ENCODE measurements around the gene PROKR2. TPM values are rescaled to one million over a fixed set of nuclear protein-coding genes. Genes with fewer than 3 reads are reported as not detected.

The PROKR2 gene
- not detected for total RNA-seq
- long read RNA-seq = 0 reads

GRCh38 chr20:5316188-5317158 is at the start of gene PROKR2:
Gene PROKR2 (minus strand): TSS chr20:5316954. CDS start chr20:5314369, 2,585 bp downstream.
- peak within 1 kb of the TSS; percentile 6 for H3K4me3 ChIP-seq
- peak; percentile 19 to 38 for ATAC-seq
- peaks cover 51% of the 10 kb centered on the region for H3K27me3 ChIP-seq (ENCODE audit: low read depth)
- DNase-seq = peak; percentile 42
- H3K27ac ChIP-seq = no peak within 1 kb of the TSS
- TF ChIP-seq, protein P1, sequence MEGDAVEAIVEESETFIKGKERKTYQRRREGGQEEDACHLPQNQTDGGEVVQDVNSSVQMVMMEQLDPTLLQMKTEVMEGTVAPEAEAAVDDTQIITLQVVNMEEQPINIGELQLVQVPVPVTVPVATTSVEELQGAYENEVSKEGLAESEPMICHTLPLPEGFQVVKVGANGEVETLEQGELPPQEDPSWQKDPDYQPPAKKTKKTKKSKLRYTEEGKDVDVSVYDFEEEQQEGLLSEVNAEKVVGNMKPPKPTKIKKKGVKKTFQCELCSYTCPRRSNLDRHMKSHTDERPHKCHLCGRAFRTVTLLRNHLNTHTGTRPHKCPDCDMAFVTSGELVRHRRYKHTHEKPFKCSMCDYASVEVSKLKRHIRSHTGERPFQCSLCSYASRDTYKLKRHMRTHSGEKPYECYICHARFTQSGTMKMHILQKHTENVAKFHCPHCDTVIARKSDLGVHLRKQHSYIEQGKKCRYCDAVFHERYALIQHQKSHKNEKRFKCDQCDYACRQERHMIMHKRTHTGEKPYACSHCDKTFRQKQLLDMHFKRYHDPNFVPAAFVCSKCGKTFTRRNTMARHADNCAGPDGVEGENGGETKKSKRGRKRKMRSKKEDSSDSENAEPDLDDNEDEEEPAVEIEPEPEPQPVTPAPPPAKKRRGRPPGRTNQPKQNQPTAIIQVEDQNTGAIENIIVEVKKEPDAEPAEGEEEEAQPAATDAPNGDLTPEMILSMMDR (IDR thresholded peaks at IDR 0.05) = no peak
- no peaks in the 10 kb centered on the region for H3K4me1 ChIP-seq
- H3K36me3 ChIP-seq = no peaks in the 10 kb centered on the region
- intact Hi-C loops (cut with DNase I) = no loop called here
- no peaks in the 10 kb centered on the region for H3K9me3 ChIP-seq

GRCh38 chr20:5364997-5365597 is 48.3 kb upstream of the PROKR2 start:
- Histone ChIP-seq H3K4me1 (no peaks in the 10 kb centered on the region), H3K27me3 (ENCODE audit: low read depth) (peaks cover 4% of the 10 kb centered on the region), H3K4me3 (no peak overlapping the region), H3K27ac (no peak overlapping the region), H3K36me3 (no peaks in the 10 kb centered on the region), H3K9me3 (no peaks in the 10 kb centered on the region)
- DNase-seq = no peak
- no peak for ATAC-seq
- intact Hi-C loops (cut with DNase I) = no loop called here
- TF ChIP-seq, protein P1 (IDR thresholded peaks at IDR 0.05) = no peak

- Histone ChIP-seq H3K9me3 (no peaks in the 10 kb centered on the region), H3K4me1 (no peaks in the 10 kb centered on the region), H3K4me3 (no peak overlapping the region), H3K36me3 (no peaks in the 10 kb centered on the region), H3K27ac (no peak overlapping the region), H3K27me3 (ENCODE audit: low read depth) (peaks cover 4% of the 10 kb centered on the region)
- ATAC-seq = no peak
- intact Hi-C loops (cut with DNase I) = no loop called here
- no peak for DNase-seq
- TF ChIP-seq, protein P1 (IDR thresholded peaks at IDR 0.05) = no peak
These were observed 47.5 kb upstream of the PROKR2 start for GRCh38 chr20:5364136-5364821.

DNA sequence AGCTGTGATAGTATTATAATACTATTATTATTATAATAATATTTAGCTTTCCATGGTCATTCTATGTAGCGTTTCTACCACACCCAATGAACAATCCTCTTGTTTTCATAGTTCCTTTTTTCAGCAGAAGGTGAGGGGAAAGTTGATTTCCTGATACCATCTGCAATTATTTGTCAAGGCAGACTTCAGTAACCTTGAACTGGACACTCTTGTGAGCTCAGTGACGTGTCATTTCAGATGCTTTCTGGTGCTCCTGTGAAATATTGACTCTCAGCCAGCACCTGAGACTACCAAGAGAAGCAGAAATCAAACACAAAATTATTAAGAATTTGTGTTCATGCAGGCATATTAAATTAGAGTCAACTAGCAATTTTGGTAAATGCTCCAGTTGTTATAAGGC is 46.0 kb upstream of the PROKR2 start:
- no peak for DNase-seq
- no peak overlapping the region for H3K4me3 ChIP-seq
- H3K9me3 ChIP-seq = no peaks in the 10 kb centered on the region
- H3K36me3 ChIP-seq = no peaks in the 10 kb centered on the region
- no peak overlapping the region for H3K27ac ChIP-seq
- intact Hi-C loops (cut with DNase I) = no loop called here
- ATAC-seq = no peak
- TF ChIP-seq, protein P1 (IDR thresholded peaks at IDR 0.05) = no peak
- peaks cover 4% of the 10 kb centered on the region for H3K27me3 ChIP-seq (ENCODE audit: low read depth)
- H3K4me1 ChIP-seq = no peaks in the 10 kb centered on the region

DNA sequence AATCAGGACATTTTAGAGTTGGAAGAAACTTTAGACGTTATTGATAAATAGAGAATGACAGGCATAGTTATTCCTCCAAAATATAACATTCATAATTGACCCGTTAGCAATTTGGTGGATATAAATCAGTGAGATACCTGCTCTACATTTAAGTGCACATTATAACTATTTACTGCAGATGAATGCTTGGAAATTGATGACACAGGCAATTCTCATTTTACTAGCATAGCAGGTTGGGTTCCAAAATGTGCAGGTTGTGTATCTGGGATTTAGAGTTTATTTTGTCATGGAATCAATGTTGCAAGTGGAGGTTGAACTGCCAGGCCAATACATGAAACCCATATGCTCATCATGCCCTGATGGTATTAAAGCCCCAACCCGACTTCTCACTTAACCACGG is 44.4 kb upstream of the PROKR2 start:
- TF ChIP-seq, protein P1 (IDR thresholded peaks at IDR 0.05) = no peak
- ATAC-seq (no peak), DNase-seq (no peak)
- Histone ChIP-seq H3K4me3 (no peak overlapping the region), H3K27ac (no peak overlapping the region), H3K36me3 (no peaks in the 10 kb centered on the region), H3K4me1 (no peaks in the 10 kb centered on the region), H3K27me3 (ENCODE audit: low read depth) (peaks cover 4% of the 10 kb centered on the region), H3K9me3 (no peaks in the 10 kb centered on the region)
- intact Hi-C loops (cut with DNase I) = no loop called here
